CD4-positive, alpha-beta T cell treated with Interleukin-6 at 100 ng/mL for 8 hours (primary cell): ENCODE measurements around the gene NCLN.
"Not testable (repeated sequence)": the region's sequence is repeated elsewhere in the genome, so short reads cannot be mapped to it uniquely, and the experiment has no call there.

Experiments
- DNase-seq: peaks from one replicate; pipeline ENCODE4 v3.0.0-alpha.2; 2020; ENCODE audit warnings: mixed read lengths, low spot score

NCLN gene

DNA sequence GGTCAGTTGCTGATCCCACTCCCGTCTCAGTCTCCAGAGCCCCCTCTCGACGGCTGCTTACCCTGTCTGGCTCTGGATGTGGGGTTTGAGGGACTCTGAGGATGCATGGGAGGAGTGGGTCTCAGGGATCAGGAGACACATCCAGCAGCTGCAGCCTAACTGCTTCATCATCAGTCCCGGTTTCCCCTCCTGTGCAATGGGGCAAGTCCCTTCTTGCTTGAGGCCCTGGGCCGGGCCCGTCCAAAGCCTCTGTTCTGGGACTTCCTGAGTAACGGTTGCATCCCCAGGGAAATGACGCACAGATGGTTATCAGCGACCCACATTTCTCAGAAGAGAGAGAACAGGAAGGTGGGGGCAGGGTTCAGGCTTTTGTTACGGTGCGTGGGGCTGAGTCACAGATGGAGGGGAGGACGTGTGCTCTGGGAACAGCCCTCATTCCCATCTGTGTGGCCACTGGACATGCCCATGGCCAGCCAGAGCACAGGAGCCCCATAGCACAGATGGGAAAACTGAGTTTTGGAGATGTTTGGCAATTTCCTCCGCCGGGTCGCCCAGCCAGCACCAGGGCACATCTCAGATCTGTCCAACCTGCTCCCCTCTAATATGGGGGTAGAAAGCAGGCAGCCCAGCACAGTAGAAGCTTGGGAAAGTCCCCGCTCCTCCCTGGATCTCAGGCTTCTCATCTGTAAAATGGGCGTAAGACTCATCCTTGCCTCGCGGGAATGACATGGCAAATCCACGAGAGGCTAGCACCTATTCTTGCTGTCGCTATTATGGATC is 30.6 kb upstream of the NCLN start:
- peak; percentile 83 for DNase-seq

DNA sequence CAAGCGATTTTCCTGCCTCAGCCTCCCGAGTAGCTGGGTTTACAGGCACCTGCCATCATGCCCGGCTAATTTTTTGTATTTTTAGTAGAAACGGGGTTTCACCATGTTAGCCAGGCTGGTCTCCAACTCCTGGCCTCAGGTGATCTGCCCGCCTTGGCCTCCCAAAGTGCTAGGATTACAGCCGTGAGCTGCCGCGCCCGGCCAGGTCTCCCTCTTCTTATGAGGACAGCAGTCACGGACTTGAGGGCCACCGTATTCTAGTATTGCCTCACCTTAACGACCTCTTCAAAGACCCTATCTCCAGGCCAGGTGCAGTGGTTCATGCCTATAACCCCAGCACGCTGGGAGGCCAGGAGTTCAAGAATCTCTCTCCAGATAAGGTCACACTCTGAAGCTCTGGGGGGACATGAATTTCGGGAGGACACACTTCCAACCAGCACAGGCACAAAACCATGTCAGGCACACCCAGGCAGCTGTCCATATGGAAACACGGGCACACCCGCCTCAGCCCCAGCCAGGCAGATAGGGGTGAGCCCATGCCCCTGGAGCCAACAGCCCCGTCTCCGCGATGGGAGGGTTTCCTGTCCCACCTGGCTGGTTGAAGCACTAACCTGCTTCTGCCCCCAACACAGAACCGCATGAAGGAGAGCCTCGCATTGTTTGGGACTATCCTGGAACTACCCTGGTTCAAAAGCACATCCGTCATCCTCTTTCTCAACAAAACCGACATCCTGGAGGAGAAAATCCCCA is 28.5 kb upstream of the NCLN start:
- no peak for DNase-seq

DNA sequence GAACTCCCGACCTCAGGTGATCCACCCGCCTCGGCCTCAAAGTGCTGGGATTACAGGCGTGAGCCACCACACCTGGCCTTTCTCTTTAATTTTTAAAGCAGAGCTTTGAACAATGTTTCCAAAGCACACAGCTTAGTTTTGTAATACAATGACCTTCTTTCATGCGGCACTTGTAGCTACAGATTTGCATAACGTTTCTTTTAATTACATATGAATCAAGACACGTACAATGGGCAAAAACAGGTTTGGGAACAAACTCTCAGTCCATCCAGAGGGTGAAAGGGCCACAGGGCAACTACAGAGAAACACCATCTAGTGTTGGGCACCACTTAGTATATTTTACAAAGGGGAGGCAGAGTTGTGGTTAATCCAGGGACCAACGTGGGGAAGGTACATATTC is 26.2 kb upstream of the NCLN start:
- DNase-seq = no peak

DNA sequence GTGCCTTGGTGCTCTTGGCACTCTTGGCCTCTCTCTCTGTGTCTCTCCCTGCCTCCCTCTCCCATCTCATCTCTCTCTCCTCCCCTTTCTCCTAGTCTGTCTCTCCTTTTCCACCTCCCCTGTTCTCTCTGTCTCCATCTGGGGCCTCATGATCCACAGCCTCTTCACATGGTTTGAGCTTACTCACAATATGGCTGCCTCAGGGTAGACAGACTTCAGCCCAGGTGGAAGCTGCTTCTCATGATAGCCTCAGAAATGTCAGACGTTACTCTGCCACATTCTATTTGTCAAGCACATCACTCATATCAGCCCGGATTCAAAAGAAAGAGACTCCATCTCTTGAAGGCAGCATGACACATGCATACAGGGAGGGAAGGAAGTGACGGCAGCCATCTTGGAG is 25.5 kb upstream of the NCLN start:
- no peak for DNase-seq

DNA sequence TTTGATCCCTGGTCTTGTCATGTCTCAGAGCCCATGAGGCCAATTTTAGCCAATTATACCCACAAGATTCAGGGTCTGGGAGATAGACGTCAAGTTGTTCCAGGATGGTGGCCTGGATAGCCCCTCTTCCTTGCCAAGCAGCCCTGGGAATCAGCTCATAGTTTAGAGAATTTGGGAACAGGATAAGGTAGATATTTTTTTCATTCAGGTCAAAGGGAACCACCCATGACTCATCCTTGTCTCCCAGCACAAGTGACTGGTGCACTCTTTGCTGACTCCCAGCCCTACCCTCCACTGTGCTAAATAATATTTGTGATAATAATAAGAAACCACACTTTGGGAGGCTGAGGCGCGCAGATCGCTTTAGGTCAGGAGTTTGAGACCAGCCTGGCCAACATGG is 24.3 kb upstream of the NCLN start:
- no peak for DNase-seq

DNA sequence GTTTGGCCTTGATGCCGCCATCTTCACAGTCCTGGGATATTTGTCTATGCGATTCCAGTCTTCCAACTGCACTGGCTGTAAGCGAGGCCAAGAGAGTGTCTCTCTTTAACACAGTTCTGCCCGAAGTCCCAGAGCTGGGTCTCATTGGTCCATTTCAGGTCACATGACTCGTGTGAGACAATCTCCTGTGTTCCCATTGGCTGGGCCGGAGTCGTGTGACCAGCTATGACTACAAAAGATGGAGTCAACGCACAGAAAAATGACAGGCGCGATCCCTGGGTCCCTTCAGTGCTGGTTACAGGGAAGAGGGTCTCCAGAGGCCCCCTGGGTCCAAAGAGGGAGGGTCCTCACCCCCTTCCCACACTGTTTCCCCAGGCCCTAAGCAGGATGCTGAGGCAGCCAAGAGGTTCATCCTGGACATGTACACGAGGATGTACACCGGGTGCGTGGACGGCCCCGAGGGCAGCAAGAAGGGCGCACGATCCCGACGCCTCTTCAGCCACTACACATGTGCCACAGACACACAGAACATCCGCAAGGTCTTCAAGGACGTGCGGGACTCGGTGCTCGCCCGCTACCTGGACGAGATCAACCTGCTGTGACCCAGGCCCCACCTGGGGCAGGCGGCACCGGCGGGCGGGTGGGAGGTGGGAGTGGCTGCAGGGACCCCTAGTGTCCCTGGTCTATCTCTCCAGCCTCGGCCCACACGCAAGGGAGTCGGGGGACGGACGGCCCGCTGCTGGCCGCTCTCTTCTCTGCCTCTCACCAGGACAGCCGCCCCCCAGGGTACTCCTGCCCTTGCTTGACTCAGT is 23.1 kb upstream of the NCLN start:
- no peak for DNase-seq

DNA sequence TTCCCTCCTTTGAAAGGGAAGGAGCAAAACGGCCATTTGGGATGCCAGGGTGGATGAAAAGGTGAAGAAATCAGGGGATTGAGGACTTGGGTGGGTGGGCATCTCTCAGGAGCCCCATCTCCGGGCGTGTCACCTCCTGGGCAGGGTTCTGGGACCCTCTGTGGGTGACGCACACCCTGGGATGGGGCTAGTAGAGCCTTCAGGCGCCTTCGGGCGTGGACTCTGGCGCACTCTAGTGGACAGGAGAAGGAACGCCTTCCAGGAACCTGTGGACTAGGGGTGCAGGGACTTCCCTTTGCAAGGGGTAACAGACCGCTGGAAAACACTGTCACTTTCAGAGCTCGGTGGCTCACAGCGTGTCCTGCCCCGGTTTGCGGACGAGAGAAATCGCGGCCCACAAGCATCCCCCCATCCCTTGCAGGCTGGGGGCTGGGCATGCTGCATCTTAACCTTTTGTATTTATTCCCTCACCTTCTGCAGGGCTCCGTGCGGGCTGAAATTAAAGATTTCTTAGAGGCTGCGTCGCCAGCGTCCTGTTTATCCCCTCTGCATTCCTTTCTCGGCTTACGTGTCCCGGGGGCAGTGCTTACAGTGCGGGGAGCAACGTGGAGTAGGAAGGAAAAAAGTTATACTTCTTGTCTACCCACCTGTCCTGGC is 22.4 kb upstream of the NCLN start:
- peak; percentile 79 for DNase-seq

DNA sequence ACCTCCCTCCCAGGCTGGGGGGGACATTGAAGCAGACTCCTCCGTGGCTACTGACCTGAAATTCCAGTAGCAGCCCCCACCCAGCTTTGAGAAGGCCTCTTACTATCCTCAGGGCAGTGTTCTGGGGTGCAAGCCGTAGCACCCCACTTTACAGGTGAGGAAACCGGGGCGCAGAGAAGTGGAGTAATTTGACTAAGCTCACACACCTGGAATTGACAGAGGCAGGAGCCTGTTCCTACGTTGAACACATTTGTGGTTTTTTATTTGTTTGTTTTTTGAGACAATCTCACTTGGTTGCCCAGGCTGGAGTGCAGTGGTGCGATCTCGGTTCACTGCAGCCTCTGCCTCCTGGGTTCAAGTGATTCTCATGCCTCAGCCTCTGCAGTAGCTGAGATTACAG is 21.8 kb upstream of the NCLN start:
- no peak for DNase-seq

DNA sequence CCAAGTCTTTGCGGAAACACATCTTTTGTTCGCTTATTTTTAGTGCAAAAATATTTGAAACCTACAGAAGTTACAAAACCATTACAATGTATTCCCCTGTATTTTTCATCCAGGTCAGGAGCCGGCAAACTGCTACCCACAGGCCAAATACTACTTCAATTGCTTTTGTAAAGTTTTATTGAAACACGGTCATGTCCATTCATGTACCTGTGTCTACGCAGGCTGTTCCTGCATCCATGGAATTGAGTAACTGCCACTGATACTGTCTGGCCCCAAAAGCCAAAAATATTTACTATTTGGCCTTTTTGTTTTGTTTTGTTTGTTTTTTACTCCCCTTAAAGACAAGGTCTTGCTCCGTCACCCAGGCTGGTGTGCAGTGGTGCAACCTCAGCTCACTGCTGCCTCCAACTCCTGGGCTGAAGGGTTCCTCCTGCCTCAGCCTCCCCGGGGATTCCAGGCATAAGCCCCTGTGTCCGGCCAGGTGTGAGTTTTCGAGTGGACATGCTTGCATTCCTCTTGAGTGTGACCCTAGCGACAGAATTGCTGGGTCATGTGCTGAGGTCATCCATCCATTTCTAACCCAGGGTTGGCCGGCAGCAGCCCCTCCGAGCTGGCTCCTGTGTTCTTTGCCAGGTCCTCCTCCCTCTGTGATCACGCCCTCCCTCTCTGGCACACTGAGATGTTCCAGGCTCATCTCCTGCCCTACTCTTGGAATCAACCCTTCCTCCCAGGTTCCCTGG is 18.0 kb upstream of the NCLN start:
- no peak for DNase-seq

DNA sequence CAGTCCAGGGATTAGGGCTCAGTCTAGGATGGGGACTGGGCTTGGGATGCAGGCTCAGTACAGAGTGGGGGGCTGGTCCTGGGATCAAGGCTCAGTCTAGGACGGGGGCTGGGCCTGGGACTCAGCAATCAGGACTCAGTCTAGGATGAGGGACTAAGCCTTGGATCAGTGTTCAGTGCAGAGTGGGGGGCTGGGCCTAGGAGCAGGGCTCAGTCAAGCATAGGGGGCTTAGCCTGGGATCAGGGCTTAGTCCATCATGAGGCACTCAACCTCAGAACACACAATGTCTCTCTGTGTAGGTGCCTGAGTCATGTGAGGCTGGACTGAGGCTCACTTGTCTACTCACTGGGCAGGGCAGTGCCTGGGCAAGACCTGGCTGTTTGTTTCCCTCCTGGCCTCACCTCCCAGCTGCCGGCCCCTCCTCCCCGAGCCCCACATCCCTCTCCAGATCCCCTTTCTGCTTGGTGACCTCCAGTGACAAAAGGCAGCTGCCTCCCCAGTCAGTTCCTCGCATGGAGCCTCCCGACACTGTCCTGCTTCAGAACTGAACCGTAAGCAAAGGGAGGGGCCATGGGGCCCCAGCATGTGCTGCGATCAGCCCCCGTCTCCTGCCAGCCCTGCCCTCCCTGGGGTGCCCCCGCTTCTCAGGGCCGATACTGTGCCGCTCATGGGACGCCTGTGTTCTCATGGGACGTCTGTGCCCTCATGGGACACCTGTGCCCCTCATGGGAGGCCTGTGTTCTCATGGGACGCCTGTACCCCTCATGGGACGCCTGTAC is 13.6 kb upstream of the NCLN start:
- DNase-seq = no peak

DNA sequence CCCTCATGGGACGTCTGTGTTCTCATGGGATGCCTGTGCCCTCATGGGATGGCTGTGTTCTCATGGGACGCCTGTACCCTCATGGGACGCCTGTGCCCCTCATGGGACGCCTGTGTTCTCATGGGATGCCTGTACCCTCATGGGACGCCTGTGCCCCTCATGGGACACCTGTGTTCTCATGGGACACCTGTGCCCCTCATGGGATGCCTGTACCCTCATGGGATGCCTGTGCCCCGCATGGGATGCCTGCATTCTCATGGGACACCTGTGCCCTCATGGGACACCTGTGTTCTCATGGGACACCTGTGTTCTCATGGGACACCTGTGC is 13.1 kb upstream of the NCLN start:
- DNase-seq = not testable (repeated sequence)

DNA sequence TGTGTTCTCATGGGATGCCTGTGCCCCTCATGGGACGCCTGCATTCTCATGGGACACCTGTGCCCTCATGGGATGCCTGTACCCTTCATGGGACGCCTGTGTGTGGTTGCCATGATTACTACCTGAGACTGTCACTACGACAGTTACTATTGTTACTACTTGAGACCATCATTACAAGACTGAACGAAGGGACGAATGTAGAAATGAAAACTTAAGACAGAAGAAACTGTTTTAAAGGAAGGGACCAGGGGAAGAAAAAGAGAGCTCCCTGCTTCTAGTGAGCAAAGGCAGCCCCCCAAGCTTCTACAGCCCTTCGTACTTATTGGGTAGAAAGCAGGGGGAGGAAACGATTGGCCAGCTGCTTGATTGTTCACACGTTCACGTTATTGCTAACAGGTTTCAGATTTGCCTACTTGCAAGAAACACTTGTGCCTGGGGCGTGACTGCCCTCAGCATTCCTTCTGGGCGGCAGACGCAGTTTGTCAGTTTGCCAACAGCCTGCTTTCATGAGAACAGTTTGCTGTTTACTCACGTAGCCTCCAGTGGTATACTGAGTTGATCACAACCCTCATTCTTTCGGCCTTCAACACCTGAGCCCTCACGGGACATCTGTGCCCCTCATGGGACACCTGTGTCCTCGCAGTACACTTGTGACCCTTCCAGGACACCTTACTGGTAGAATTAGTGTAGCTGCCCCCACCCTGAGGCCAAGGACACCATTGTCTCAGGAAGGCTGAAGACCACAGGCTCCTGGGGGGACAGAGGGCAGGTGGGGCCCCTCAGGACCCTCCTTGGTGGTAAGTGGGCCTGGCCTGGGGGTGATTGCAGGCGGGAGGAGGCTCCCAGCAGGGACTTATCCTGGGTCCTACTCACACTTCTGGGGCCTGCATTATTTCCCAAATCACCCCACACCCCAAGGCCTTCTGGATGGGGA is 9.7 kb upstream of the NCLN start:
- DNase-seq = peak; percentile 33

DNA sequence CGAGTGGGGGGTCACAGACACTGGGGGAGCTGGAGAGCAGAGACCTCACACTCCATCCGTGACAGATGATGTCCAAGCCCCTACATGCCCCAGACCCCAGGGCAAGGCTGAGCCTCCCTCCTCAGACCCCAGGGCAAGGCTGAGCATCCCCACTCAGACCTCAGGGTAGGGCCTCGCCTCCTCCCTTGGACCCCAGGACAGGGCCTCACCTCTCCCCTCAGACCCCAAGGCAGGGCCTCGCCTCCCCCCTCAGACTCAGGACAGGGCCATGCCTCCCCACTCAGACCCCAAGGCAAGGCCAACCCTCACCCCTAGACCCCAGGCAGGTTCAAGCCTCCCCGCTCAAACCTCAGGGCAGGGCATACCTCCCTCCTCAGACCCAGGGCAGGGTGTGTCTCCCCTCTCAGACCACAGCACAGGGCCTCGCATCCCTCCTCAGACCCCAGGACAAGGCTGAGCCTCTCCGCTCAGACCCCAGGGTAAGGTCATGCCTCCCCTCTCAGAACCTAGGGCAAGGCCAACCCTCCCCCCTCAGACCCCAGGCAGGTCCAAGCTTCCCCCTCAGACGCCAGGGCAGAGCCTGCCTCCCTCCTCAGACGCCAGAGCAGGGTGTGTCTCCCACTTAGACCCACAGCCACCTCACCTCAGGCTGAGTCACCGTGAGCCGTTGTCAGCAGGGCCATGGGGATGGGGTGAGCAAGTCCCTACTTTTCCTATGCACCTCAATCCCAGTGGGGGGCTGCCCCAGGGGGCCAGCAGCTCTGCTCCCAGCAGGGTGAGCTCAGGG is 8.8 kb upstream of the NCLN start:
- peak; percentile 74 for DNase-seq

DNA sequence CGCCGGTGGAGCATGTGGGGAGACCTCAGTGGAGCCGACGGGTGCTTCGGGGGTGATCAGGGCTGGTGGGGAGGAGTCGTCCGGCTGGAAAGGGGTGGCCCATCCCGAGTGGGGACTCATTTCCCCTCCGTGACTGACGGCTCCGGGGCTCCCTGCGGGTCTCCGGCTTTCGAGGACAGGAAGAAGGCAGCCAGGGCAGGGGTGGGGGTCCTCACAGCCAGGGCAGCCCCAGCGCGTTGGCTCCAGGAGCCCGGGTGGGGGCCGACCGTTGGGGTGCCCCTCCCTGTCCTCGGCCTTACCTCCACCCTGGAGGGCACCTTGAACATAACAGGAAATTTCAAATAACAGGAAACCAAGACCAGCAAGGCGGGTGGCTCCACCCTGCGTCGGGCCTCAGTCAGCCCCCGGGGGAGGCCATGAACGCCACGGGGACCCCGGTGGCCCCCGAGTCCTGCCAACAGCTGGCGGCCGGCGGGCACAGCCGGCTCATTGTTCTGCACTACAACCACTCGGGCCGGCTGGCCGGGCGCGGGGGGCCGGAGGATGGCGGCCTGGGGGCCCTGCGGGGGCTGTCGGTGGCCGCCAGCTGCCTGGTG is 7.3 kb upstream of the NCLN start, which contains the start of gene S1PR4:
Gene S1PR4 (plus strand): TSS at position 393 of the 596 bp plus-strand sequence. CDS start 24 bp downstream, at position 417.
- DNase-seq = peak; percentile 83

DNA sequence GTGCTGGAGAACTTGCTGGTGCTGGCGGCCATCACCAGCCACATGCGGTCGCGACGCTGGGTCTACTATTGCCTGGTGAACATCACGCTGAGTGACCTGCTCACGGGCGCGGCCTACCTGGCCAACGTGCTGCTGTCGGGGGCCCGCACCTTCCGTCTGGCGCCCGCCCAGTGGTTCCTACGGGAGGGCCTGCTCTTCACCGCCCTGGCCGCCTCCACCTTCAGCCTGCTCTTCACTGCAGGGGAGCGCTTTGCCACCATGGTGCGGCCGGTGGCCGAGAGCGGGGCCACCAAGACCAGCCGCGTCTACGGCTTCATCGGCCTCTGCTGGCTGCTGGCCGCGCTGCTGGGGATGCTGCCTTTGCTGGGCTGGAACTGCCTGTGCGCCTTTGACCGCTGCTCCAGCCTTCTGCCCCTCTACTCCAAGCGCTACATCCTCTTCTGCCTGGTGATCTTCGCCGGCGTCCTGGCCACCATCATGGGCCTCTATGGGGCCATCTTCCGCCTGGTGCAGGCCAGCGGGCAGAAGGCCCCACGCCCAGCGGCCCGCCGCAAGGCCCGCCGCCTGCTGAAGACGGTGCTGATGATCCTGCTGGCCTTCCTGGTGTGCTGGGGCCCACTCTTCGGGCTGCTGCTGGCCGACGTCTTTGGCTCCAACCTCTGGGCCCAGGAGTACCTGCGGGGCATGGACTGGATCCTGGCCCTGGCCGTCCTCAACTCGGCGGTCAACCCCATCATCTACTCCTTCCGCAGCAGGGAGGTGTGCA is 6.6 kb upstream of the NCLN start:
- DNase-seq = no peak

DNA sequence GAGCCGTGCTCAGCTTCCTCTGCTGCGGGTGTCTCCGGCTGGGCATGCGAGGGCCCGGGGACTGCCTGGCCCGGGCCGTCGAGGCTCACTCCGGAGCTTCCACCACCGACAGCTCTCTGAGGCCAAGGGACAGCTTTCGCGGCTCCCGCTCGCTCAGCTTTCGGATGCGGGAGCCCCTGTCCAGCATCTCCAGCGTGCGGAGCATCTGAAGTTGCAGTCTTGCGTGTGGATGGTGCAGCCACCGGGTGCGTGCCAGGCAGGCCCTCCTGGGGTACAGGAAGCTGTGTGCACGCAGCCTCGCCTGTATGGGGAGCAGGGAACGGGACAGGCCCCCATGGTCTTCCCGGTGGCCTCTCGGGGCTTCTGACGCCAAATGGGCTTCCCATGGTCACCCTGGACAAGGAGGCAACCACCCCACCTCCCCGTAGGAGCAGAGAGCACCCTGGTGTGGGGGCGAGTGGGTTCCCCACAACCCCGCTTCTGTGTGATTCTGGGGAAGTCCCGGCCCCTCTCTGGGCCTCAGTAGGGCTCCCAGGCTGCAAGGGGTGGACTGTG is 5.9 kb upstream of the NCLN start:
- DNase-seq = peak; percentile 42
